Measurements from ENCODE around the gene ZSWIM9.

DNA sequence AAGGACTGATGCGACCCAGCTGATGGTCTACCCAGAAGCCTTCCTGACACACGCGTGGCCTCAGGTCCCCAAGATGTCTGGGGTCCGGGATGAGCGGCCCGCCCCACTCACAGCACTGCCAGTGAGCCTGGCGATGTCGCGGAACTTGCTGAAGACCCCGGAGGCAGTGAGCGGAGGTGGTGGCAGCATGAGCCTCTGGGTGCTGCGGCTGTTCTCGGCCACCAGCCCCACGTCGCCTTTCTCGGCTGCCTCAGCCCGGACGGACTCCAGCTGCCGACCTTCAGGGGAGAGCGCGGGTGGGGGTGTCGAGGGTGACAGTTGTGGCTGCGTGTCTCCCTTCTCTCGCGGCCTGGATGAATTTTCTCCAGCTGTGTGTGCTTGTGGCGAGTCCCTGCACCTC lies 33.1 kb upstream of the ZSWIM9 start:
- no peak for TF ChIP-seq EZH2 (IDR thresholded peaks at IDR 0.05; ENCODE audit: borderline replicate concordance)
- TF ChIP-seq, protein P1, sequence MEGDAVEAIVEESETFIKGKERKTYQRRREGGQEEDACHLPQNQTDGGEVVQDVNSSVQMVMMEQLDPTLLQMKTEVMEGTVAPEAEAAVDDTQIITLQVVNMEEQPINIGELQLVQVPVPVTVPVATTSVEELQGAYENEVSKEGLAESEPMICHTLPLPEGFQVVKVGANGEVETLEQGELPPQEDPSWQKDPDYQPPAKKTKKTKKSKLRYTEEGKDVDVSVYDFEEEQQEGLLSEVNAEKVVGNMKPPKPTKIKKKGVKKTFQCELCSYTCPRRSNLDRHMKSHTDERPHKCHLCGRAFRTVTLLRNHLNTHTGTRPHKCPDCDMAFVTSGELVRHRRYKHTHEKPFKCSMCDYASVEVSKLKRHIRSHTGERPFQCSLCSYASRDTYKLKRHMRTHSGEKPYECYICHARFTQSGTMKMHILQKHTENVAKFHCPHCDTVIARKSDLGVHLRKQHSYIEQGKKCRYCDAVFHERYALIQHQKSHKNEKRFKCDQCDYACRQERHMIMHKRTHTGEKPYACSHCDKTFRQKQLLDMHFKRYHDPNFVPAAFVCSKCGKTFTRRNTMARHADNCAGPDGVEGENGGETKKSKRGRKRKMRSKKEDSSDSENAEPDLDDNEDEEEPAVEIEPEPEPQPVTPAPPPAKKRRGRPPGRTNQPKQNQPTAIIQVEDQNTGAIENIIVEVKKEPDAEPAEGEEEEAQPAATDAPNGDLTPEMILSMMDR (IDR thresholded peaks at IDR 0.05; ENCODE audit: poor library complexity) = no peak
